KBM-7 (cell line): ENCODE measurements around the gene NFIX.

Source experiments
- DNase-seq: peaks from one replicate; pipeline ENCODE4 v3.0.0-alpha.2; 2015
- in situ Hi-C: fragments of 300-500 bp; cut with MboI; formaldehyde crosslinking; loops from 2 replicates; pipeline ENCODE4 v1.14.3; 2020; ENCODE audit warnings: low sequenced_read_pairs, low pct_unique_long_range_greater_than_20kb, mixed read lengths

Gene NFIX

GRCh38 chr19:13060233-13060963 is 65.1 kb downstream of the NFIX start:
- DNase-seq = no peak
- in situ Hi-C loops = no loop called here

DNA sequence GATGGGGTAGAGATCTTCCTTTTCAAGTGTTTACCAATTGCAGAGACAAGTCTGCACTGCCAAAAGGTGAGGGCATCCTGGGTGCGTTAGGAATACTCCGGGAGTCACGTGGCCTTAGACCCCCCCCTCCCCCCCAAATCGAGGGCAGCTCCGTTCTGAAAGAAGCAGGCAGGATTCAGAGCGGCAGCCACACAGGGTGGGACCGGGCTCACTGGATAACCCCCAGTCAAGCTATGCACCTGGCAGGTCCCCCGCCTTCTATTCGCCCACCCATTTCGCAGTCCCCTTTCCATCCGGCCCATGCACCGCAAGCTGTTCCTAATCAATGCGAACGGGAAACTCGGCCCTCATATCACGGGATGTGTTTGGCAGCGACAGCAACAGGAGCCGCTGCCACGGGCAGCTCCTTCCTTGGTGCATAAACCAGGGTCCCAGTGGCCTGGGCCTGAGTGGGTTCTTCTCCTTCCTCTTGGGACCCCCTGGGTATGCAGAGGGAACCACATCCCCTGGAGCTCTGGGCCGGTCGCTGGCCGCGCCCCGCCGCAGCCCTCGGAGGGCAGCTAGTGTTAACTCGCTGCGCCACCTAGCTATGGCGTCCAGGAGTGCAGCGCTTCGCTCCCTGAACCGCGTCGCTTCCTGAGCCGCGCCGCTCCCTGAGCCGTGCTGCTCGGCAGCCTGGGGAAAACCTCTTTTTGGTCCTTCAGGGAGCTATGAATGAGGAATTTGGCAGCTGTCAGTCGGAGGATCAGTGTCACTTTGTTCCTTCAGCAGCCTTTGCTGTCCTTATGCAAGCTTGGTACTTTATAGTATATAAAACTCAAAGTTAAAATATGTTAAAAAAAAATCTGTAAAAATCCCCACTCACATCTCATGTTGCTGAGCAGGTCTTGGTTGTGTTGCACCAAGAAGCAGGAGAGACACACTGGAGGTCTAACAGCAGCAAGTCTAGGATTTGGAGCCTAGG is 66.0 kb downstream of the NFIX start:
- in situ Hi-C loops = no loop called here
- peak; percentile 77 for DNase-seq

GRCh38 chr19:13062317-13062716 is 67.0 kb downstream of the NFIX start:
- in situ Hi-C loops = no loop called here
- DNase-seq = no peak

DNA sequence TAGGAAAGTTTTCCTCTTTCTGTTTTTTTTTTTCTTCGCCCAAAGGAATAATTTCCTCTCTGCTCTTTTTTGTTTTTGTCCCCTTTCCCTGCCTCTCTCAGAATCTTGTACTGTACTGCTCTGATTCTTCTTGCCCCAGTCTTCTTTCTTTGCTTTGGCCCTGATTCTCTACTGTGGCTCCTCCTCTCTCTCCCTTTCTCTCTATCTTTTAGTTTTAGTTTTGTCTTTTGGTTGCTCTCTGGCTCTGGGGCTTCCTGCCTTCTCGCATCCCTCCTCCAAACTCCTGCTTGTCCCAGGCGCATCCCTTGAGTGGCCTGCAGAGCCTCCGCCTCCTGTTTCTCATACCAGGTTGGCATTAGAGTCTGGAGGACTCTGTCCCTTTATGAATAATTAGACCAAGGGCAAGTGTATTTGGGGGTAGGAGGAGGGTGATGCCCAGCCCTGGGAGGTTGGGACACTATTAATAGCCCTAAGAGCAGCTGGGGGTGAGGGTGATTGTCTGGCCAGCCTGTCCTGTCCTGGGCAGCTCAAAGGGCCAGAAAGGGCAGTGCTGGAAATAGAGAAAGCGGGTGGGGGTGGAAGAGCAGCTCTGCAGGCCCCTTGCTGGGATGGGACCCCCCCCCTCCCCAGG is 68.3 kb downstream of the NFIX start:
- DNase-seq = no peak
- in situ Hi-C loops = no loop called here

DNA sequence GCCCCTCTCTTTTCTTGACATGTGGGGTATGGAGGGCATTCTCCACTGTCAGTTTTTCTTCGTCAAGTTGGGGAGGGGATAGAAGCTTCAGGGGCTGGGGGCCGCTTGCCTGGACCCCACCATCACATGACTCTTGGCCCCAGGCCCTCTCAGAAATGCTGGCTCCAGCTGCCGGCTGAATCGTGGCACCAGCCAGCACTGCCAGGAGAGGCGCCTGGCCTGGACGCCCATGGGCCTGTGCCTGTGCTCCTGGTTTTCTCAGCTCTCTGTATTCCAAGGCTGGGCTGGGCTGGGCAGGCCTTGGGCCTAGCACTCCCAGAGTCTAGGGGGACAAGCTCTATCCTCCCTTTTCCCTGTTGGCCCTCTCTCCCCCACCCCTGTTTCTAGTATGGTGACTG is 68.8 kb downstream of the NFIX start:
- in situ Hi-C loops = no loop called here
- no peak for DNase-seq

GRCh38 chr19:13066226-13066625 is 71.0 kb downstream of the NFIX start:
- peak; percentile 52 for DNase-seq
- in situ Hi-C loops = no loop called here

DNA sequence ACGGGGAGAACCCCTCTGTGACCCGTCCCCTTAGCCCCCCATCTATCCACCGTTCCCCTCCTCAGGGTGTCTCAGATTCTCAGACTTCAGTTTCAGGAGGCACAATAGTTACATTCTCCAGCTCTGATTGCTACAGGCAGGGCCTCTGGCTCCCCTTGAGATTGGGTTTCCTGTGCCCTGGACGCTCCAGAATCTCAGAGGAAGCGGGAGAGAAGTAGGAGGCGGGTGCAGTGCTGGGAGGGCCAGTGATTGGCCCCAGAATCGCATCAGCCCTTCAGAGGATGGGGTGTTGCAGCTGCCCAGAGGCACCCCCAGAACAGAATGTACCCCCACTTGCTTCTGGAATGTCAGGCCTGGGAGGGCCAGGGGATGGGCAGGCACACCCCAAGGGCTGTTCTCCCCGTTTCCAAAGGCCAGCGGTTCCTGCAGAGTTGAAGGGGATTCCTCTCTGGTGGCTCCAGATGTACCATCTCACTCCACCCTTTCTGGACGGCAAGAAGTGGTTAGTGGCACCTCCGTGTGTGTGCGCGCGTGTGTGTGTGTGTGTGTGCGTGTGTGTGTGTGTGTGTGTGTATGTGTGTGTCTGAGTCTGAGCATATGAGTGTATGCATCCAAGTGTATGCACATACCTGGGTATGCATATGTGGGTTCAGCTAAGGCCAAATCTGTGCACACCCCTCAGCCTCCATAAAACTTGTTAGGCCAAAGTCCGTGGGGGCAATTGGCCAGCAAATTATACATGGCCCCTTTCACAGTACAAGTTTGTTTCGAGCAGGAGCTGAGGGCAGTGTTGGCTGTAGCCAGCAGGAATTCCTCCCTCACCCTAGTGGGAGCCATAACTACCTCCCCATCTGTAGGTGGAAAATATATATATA is 71.9 kb downstream of the NFIX start:
- in situ Hi-C loops = no loop called here
- DNase-seq = no peak

DNA sequence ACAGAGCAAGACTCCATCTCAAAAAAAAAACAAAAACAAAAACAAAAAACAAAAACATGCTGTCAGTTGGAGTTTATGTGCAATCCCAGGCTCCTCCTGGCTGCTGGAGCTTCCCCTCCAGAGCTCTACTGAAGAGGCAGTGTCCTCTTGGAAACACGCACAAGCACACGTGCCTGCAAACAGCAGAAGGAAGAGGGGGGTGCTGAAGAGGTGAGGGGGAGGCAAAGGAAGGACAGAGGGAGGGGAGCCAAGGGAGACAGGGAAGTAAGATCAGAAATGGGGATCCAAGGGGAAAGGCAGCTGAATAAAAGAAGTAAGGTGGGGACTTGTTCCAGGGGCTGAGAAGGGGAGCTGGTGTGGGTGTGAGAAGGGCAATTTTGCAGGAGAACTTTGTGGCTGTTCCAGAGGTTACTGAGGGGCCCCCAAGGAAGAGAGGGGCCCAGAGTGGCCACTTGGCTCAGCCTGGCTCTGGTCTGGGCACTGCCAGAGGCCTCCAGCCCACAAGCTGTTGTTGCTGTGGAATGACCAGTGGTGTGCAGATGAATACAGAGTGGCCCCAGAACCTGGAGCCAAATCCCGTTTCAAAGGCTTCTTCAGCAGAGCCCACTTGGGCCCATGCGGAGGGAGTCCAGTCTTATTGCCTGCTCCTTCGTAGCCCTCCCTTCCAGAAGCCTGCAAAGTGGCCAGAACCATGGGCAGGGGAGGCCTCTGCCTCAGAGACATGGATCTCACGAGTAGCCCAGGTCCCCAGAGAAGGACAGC is 73.0 kb downstream of the NFIX start:
- DNase-seq = no peak
- in situ Hi-C loops = no loop called here

GRCh38 chr19:13069415-13070359 is 74.4 kb downstream of the NFIX start:
- no peak for DNase-seq
- in situ Hi-C loops = no loop called here

DNA sequence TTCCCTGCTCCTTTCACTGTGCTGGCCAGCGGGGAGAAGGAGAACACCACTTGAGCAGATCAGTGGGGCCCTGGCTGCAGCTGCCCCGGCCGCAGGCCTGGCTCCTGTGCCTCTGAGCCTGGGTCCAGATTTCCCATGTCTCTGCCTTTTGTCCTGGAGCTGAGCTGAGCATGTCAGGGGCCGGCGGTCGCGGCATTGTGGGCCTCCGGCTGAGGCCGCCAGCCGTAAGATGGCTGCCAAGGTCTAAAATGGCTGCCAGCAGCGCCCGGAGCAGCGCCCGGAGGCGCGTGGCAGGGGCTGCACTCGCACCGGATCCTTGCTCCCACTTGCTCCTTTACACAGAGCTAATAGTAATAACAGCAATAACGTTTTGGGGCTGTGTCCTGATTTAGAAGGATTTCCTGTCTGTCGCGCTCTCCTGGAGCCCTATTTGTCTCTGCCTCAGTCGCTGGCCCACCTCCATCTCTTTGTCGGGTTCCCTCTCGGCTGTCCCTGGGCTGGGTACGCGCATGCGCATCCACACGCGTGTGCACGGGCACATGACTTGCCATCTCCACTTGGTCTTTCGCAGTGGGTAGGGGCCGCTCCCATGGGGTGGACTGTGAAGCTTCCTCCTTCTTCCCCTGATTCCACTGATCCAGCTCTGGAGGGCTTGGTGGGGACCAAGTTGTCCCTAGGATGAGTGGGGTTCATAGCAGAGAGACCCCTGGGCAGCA is 75.3 kb downstream of the NFIX start:
- in situ Hi-C loops = no loop called here
- DNase-seq = no peak

DNA sequence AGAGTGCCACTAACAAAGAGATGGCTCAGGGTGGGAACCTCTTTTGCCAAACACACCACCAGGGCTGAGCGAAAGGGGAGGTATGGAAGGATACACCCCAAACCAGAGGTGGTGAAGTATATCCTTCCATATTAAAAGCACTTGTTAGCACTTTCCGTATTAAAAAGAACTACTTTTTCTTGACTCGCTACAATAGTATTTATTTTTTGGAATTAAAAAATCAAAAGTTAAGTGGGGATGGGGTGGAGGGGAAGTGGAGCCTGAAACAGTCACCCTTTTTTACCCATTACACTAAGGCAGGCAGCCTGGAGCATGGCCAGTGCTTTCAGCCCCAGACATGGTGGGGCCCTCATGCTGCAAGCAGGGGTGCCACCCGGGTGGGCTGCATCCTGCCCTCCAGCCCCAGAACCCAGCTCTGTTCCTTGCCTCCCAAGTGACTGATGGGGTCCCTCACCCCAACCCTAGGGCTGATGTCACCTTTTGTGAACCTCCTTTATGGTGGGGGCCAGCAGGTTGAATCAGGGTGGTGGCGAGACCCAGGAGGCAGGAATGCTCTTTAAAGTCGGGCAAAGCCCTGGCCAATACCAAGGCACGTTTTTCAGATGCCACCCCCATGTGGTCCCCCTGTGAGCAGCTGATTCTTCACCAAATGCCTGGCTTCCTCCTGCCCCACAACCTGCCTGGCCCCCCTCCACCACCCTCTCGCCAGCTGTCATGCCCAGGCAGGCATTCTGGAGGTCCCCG is 76.3 kb downstream of the NFIX start:
- in situ Hi-C loops = no loop called here
- DNase-seq = no peak

DNA sequence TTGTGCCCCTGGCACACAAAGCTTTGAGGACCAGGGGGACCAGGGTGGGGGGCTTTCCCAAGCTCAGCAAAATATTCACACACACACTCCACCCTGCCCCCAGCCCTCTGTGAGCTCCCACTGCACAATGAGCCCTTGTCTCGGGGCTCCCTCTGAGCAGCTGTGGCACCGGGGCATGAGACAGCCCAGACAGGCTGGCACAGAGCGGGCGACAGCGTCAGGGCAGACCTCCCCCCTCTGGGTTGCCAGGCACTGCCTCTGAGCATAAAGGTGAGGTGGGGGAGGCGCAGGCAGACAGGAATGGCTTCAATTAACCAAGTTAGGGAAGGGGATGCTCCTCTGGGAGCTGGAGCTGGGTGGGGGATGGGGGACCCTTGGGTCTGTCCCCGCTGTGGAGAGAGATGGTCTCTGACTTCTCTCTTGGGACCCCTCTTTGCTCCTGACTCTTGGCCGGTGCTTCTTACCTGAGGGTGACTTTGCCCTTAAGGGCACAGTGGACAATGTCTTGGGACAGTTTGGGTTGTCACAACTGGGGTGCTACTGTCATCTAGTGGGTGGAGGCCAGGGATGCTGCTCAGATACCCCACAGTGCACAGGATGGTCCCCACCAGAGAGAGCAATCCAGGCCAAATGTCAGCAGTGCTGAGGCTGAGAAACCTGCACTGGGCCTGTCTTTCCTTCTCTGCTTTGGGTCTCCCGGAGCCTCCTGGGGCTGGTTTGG is 77.1 kb downstream of the NFIX start:
- in situ Hi-C loops = no loop called here
- DNase-seq = no peak

- in situ Hi-C loops = no loop called here
- DNase-seq = no peak
Observed at GRCh38 chr19:13073263-13073662, 78.0 kb downstream of the NFIX start.

- in situ Hi-C loops = no loop called here
- DNase-seq = no peak
Observed at GRCh38 chr19:13074378-13074777, 79.1 kb downstream of the NFIX start.

DNA sequence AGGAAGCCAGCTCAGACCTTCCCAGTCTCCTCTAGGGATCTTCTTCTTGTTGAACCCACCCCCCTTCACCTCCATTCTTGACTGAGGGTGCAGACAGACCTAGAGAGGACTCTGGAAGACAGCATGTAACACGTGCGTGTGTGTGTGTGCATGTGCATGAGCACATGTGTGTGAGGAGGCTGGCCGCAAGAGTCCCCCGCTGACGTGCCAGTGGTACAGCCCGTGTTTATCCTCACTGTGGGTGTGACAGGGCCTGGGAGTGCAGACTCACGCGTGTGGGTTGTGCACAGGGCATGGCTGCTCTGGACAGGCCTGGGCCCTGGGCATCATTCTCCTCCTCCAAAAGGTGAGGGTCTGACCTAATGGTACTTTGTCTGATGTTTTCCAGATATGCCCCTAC is 81.0 kb downstream of the NFIX start:
- no peak for DNase-seq
- in situ Hi-C loops = loop anchor here (25.0 kb wide), 1 partner anchor 89 kb away; the partner anchor contains the start of gene NFIX
